Activated naive CD4-positive, alpha-beta T cell treated with anti-CD3 and anti-CD28 coated beads for 36 hours (primary cell): ENCODE data around the gene SDHA. TPM values are rescaled to one million over a fixed set of nuclear protein-coding genes. Genes with fewer than 3 reads are reported as not detected.
"Not testable (repeated sequence)": the region's sequence is repeated elsewhere in the genome, so short reads cannot be mapped to it uniquely, and the experiment has no call there.

Experiments
- CTCF ChIA-PET: fragments of 350-600 bp; sonication (Branson Sonifier 250); formaldehyde crosslinking; loops from one replicate; lab custom pipeline; 2021; ENCODE audit warnings: antibody characterized with exemption; lab: Charles Lee
- DNase-seq: peaks from one replicate; pipeline ENCODE4 v3.0.0-alpha.2; 2020
- H3K27ac Mint-ChIP-seq: one replicate; pipeline ENCODE4 v1.8.0; 2021; ENCODE audit warnings: mild to moderate bottlenecking, mixed read lengths
- H3K27me3 Mint-ChIP-seq: one replicate; pipeline ENCODE4 v1.8.0; 2021; ENCODE audit warnings: low read depth, mixed read lengths
- H3K36me3 Mint-ChIP-seq: one replicate; pipeline ENCODE4 v1.8.0; 2021; ENCODE audit warnings: low read depth, mixed read lengths
- H3K4me1 Mint-ChIP-seq: one replicate; pipeline ENCODE4 v1.8.0; 2021; ENCODE audit warnings: low read depth, mixed read lengths
- H3K4me3 Mint-ChIP-seq: one replicate; pipeline ENCODE4 v1.8.0; 2021; ENCODE audit warnings: mild to moderate bottlenecking, moderate library complexity, mixed read lengths
- H3K9me3 Mint-ChIP-seq: one replicate; pipeline ENCODE4 v1.8.0; 2021; ENCODE audit warnings: mixed read lengths
- intact Hi-C: fragments of 100-400 bp; cut with micrococcal nuclease; formaldehyde crosslinking; loops from one replicate; pipeline ENCODE4 v1.15.1; 2023
- total RNA-seq, 2 experiments: library from RNA; stranded (reverse); gene quantifications; one replicate each; pipeline ENCODE4 v1.2.3, GENCODE V29; 2021

SDHA gene
- total RNA-seq, 2 experiments from 2014 or later, result 133 to 136 TPM

DNA sequence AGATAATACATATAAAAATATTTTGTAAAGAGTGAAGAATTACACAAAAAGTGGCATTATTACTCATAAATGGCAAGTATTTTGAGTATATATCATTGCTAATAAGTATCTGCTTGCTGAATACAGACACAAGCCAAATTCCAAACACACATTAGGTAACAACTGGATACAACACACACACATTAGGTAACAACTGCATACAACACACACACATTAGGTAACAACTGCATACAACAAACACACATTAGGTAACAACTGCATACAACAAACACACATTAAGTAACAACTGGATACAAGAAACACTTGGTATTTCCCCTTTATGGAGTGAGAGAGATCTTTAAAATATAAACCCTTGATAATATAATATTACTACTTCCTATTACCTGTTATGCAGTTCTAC is 13.7 kb upstream of the SDHA start:
- H3K4me1 Mint-ChIP-seq, result peaks cover 5% of the 10 kb centered on the region
- DNase-seq, result no peak
- H3K27ac Mint-ChIP-seq, result no peak overlapping the region
- no peaks in the 10 kb centered on the region for H3K27me3 Mint-ChIP-seq
- CTCF ChIA-PET, result interaction anchor here (1.8 kb wide), 1 partner anchor 16 kb away, joined by 4 read pairs; no protein-coding TSS in a partner anchor
- H3K9me3 Mint-ChIP-seq, result no peaks in the 10 kb centered on the region
- peaks cover 26% of the 10 kb centered on the region for H3K36me3 Mint-ChIP-seq
- intact Hi-C loops, result no loop called here
- H3K4me3 Mint-ChIP-seq, result no peak overlapping the region

DNA sequence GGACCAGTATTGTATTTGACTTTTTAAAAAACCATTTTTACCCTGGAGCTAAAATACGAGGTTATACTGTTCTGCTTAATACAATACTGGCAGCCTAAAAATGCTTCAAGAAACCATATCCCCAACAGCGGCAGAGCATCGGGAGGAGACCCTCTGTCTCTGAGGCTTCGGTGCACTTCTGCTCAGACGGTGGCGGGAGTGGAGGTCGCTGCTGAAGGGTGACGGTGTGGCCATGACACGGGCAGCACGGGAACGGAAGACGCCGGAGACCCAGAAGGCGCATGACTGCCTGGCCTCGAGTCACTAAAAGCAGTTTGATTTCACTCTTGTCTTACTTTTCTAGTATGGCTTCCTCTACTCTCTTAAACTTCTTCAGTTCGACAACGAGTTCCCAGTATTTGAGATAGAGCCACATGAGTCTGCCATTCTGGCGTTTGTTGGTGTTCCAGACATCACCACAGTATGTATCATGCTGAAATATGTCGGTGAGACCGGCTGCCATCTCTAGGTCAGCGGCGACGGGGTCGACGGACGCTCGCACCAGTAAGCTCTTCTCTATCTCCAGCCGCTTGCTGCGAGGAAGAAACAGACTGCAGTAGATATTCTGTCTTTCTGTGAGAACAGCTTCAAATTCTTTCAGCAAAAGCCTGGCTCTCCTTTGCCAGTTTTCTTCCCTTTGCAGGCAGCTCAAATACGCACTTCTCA is 13.0 kb upstream of the SDHA start:
- no peak overlapping the region for H3K27ac Mint-ChIP-seq
- CTCF ChIA-PET, result no interaction called here
- H3K36me3 Mint-ChIP-seq, result peaks cover 26% of the 10 kb centered on the region

DNA sequence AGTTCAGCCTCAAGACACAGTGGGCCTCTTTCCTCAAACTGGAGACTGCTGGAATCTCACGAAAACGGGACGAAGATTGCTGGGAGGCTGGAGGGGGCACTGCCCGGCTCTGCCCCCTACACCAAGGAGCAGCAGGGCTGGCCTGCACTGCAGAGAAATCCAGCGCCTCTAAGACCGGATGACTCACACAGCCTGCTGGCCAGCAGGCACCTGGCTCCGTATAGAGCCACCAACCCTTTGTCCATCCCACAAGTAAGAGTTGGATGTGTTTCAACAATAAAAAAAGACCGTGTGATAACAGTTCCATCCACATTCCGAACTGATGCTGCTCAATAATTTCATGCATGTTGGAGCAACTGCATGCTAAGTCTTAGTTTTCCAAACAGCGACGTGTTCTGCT is 11.7 kb upstream of the SDHA start:
- Mint-ChIP-seq H3K4me1 (peaks cover 16% of the 10 kb centered on the region), H3K4me3 (no peak overlapping the region), H3K36me3 (peaks cover 30% of the 10 kb centered on the region), H3K9me3 (no peaks in the 10 kb centered on the region), H3K27me3 (no peaks in the 10 kb centered on the region), H3K27ac (no peak overlapping the region)
- intact Hi-C loops, result no loop called here
- CTCF ChIA-PET, result no interaction called here
- no peak for DNase-seq

More for the DNA sequence above, 13.0 kb upstream of the SDHA start:
- intact Hi-C loops, result no loop called here
- DNase-seq, result no peak
- Mint-ChIP-seq H3K4me1 (peaks cover 11% of the 10 kb centered on the region), H3K9me3 (no peaks in the 10 kb centered on the region), H3K27me3 (no peaks in the 10 kb centered on the region), H3K4me3 (no peak overlapping the region)

DNA sequence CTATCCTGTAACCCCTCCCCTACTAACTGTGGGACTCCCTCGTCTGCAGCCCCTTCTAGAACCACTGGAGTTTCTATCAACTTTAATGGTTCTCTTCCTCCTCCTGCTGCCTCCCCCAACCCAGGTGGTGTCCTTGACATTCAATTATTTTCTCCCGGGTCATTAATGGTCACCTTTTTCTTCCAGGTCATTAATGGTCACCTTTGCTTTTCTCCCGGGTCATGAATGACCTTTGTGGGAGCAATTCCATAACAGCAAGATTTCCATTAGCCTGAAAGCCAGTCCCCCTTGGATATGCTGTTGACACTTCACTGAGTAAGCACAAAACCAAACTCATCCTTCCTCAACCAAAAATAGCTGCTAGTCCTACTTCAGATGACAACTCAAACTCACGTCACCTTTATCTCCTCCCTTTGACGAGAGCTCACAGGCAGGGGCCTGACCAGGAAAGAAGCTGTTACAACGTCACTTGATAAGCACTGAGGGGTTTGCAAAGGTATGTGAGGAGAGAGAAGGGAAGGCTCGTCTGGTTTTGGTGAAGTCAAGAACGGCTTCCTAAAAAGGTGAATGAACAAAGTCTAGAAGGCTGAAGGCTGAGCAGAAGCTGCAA is 11.1 kb upstream of the SDHA start:
- Mint-ChIP-seq H3K27ac (no peak overlapping the region), H3K9me3 (no peaks in the 10 kb centered on the region), H3K4me1 (peaks cover 16% of the 10 kb centered on the region), H3K27me3 (no peaks in the 10 kb centered on the region), H3K36me3 (peaks cover 30% of the 10 kb centered on the region), H3K4me3 (no peak overlapping the region)
- CTCF ChIA-PET, result interaction anchor here (1.4 kb wide), 1 partner anchor 19 kb away, joined by 6 read pairs; no protein-coding TSS in a partner anchor
- intact Hi-C loops, result no loop called here
- no peak for DNase-seq

DNA sequence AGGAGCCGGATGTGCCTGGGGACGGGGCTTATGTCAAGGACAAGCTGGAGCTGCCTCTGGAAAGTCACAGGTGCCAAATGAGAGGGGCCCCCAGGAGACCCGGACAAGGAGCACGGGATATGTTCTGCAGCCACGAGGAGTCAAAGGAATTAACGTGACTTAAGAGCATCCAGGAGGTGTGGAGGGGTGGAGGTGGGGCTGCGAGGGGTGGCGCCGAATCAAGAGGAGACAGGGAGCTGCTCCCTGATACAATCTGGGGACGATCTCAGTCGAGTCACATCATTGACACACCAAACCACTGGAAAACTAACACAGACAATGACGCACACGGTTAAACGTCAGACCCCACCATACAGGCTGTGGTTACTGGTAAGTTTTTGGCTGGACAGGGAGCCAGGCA is 10.5 kb upstream of the SDHA start:
- peaks cover 29% of the 10 kb centered on the region for H3K36me3 Mint-ChIP-seq

DNA sequence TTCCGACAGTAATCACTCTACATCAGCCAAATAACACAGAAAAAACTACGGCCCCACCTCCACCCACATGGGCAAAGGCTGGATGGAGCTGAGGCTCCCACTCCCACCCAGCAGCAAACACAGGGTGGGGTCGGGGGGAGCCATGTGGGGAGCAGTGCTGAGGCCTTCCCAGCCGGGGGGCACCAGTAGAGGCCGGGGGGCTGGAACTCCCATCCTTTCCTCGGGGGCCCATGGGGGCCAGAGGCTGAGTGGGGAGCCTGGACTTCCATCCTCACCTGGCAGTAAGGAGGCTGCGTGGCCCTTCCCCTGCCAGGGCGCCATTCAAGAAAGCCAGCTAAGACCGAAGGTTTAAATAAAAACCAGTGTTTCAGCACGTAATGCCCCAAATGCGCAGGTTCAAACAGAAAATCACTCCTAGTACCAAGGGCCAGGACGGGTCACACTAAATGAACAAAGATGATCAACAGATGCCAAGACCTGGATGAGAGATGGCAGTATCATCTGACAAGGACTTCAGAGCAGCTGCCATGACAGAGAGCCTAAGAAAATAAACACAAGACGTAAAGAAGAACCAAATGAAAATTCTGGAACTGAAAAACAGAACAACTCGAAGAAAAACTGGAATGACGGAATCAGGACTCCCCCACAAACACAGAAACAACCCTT is 9.5 kb upstream of the SDHA start:
- intact Hi-C loops, result no loop called here
- no peaks in the 10 kb centered on the region for H3K27me3 Mint-ChIP-seq
- CTCF ChIA-PET, result interaction anchor here (1.4 kb wide), 1 partner anchor 20 kb away, joined by 6 read pairs; no protein-coding TSS in a partner anchor
- no peak overlapping the region for H3K27ac Mint-ChIP-seq
- H3K4me3 Mint-ChIP-seq, result no peak overlapping the region
- DNase-seq, result no peak
- peaks cover 28% of the 10 kb centered on the region for H3K36me3 Mint-ChIP-seq
- peaks cover 18% of the 10 kb centered on the region for H3K4me1 Mint-ChIP-seq
- no peaks in the 10 kb centered on the region for H3K9me3 Mint-ChIP-seq

More for the DNA sequence above, 10.5 kb upstream of the SDHA start:
- intact Hi-C loops, result no loop called here
- Mint-ChIP-seq H3K9me3 (no peaks in the 10 kb centered on the region), H3K4me3 (no peak overlapping the region), H3K4me1 (peaks cover 16% of the 10 kb centered on the region), H3K27ac (no peak overlapping the region), H3K27me3 (no peaks in the 10 kb centered on the region)
- DNase-seq, result no peak
- CTCF ChIA-PET, result interaction anchor here (1.4 kb wide), 1 partner anchor 19 kb away, joined by 6 read pairs; no protein-coding TSS in a partner anchor

DNA sequence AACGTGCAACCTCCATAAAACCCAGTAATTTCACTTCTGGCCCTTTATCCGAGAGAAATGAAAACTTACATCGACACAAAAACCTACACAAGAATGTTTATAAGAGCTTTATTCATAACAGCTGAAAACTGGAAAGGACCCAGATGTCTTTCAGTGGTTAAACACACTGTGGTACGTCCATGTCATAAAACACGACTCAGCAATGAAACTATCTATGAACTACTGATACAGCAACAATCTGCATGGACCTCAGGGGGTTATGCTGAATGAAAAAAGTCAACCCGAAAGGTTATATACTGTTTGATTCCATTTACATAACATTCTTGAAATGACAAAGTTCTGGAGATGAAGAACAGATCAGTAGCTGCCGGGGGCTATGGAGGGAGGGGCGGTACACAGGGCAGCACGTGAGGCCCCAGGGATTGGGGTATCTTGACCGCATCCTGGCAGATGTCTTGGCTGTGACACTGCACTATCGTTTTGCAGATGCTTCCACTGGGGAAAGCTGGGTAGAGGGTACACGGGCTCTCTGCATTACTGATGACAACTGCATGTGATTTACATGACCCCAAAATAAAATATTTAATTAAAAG is 4.2 kb upstream of the SDHA start:
- Mint-ChIP-seq H3K27me3 (no peaks in the 10 kb centered on the region), H3K4me1 (peaks cover 46% of the 10 kb centered on the region), H3K4me3 (no peak overlapping the region), H3K9me3 (no peaks in the 10 kb centered on the region), H3K36me3 (peaks cover 23% of the 10 kb centered on the region), H3K27ac (no peak overlapping the region)
- intact Hi-C loops, result no loop called here
- DNase-seq, result no peak
- CTCF ChIA-PET, result interaction anchor here (0.5 to 1.3 kb wide), 2 partner anchors 25 to 184 kb away, joined by 3 read pairs; no protein-coding TSS in a partner anchor

DNA sequence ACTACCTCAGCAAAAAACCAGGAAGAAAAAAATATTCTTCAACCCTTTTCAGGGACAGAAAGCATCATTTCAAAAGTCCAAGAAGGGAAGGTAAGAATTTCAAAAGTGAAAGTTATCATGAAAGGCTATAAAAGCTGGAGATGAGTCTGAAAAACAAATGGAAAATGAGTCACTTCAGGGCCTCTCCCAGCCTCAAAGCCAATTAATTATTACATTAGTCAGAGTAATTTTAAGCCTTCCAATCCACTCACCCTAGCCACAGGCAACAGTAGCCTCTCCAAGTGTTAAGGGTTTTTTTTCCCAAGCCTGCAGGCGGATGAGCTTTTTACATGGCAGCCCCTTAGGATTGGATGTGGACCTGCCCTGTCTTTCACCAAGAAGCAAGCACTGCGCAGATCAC is 2.9 kb upstream of the SDHA start:
- Mint-ChIP-seq H3K4me1 (peaks cover 40% of the 10 kb centered on the region), H3K27ac (peak overlapping the region; percentile 82), H3K36me3 (peaks cover 23% of the 10 kb centered on the region), H3K4me3 (peak overlapping the region; percentile 22)
- H3K27me3 Mint-ChIP-seq, DNase-seq, H3K9me3 Mint-ChIP-seq, CTCF ChIA-PET: not testable (repeated sequence)
- intact Hi-C loops, result loop anchor here (5.0 kb wide), 2 partner anchors 242 to 257 kb away; no protein-coding TSS in a partner anchor

DNA sequence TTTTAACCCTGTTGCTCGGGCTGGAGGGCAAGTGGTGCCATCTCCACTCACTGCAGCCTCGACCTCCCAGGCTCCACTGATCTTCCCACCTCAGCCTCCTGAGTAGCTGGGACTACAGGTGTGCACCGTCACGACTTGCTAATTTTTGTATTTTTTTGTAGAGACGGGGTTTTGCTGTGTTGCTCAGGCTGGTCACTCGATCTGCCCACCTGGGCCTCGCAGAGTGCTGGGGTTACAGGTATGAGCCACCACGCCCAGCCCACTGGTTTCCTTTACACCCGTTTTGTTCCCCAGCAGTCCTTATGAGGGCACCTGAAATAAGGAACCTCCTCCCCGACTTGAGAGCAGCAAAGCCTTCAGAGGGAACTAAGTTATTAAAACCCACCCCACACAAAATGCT is 2.0 kb upstream of the SDHA start:
- DNase-seq, H3K9me3 Mint-ChIP-seq, CTCF ChIA-PET, H3K27me3 Mint-ChIP-seq, H3K4me3 Mint-ChIP-seq: not testable (repeated sequence)
- H3K4me1 Mint-ChIP-seq, result peaks cover 46% of the 10 kb centered on the region
- peaks cover 19% of the 10 kb centered on the region for H3K36me3 Mint-ChIP-seq
- intact Hi-C loops, result loop anchor here (5.0 kb wide), 2 partner anchors 241 to 256 kb away; no protein-coding TSS in a partner anchor
- H3K27ac Mint-ChIP-seq, result peak overlapping the region; percentile 81

DNA sequence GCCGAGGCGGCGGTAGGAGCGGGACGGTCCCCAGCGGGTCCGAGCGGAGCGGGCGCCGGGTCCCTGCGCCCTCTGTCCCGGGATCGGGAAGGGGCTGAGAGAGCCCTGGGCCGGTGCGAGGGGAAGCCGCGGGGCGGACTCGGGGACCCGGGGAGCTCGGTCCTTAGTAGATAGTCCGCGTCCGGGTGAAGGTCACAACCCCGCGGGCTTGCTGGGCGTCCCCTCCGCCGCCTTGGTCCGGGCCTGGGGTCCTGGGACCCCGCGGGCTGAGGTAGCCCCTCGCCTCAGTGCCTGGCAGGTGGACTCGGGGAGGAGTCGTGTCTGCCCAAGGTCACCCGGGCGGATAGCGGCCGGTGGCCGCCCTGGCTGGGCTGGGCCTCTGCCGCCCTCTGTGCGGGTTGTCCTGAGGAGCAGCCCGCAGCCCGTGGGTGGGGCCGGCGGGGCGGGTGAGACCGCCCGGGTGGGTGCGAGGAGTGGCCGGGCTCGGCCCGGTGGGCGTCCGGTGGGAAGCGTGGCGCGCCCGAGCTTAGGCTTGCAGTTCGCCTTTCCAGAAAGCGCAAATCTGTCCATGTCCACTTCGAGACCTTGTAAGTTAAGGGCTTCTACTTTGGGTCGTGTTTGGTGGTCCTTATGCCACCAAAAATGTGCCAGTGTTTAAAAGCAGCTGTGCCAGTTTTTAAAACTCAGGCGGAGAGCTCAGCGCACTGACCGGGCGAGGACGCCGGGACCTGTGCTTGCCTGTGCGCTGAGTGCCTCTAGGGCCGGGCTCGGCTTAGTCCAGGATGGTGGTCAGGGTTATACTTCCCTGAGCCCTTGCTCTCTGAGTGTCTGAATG is 554 bp downstream of the SDHA start:
- Mint-ChIP-seq H3K4me3 (peak overlapping the region; percentile 92), H3K9me3 (no peaks in the 10 kb centered on the region), H3K4me1 (peaks cover 62% of the 10 kb centered on the region), H3K27me3 (no peaks in the 10 kb centered on the region), H3K27ac (peak overlapping the region; percentile 86), H3K36me3 (peaks cover 22% of the 10 kb centered on the region)
- CTCF ChIA-PET, result interaction anchor here (0.9 to 2.6 kb wide), 2 partner anchors 18 to 31 kb away, joined by 4 to 13 read pairs; no protein-coding TSS in a partner anchor
- intact Hi-C loops, result loop anchor here (1.0 to 5.0 kb wide), 4 partner anchors 30 to 254 kb away; partner anchors contain the start of gene PDCD6
- peak; percentile 21 for DNase-seq

DNA sequence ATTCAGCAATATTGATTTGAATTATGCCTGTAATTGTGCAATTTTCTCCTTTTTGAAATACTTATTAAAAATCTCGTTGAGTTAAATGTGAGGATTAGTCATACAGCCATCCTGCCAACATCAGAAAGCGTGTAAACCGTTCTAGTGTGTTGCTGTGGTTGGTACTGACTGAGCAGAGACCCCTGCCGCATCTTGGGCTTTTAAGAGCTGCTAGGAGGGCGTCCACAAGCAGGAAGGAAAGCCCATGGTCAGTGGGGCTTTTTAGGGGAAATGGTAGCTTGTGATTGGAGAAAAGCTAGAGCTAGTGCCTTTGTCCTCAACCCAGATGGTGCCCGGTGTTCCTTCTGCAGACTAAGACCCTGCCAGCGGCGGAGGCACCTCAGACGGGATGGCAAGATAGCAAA is 1.3 kb downstream of the SDHA start:
- Mint-ChIP-seq H3K36me3 (peaks cover 15% of the 10 kb centered on the region), H3K4me1 (peaks cover 54% of the 10 kb centered on the region), H3K27ac (peak overlapping the region; percentile 86), H3K27me3 (no peaks in the 10 kb centered on the region), H3K4me3 (peak overlapping the region; percentile 92), H3K9me3 (no peaks in the 10 kb centered on the region)
- intact Hi-C loops, result loop anchor here (5.0 kb wide), 2 partner anchors 238 to 253 kb away; no protein-coding TSS in a partner anchor
- peak; percentile 40 for DNase-seq
- CTCF ChIA-PET, result interaction anchor here (1.1 to 2.6 kb wide), 2 partner anchors 31 to 64 kb away, joined by 6 to 13 read pairs; no protein-coding TSS in a partner anchor
